Keratinocyte (primary cell): ENCODE measurements around the gene SAMD4A. TPM values are rescaled to one million over a fixed set of nuclear protein-coding genes. Genes with fewer than 3 reads are reported as not detected.

Experiments
- DNase-seq: peaks from one replicate; pipeline ENCODE4 v3.0.0-alpha.2; 2011; ENCODE audit warnings: low read depth, missing footprints, low spot score
- FAIRE-seq: peaks from 2 replicates; lab custom pipeline; 2011; peaks lifted over from hg19 to GRCh38; lab: Jason Lieb, UNC
- H2AFZ ChIP-seq: 2 replicates; pipeline ENCODE4 v1.6.0; 2012; ENCODE audit warnings: low read length, control low read depth, inconsistent platforms; ENCODE audit not compliant: control insufficient read depth
- H3K27ac ChIP-seq: 2 replicates; pipeline ENCODE4 v1.5.1; 2011; ENCODE audit warnings: low read length; ENCODE audit not compliant: control insufficient read depth, insufficient read depth
- H3K27me3 ChIP-seq: 3 replicates; pipeline ENCODE4 v1.6.0; 2011; ENCODE audit warnings: low read length; ENCODE audit not compliant: control insufficient read depth, insufficient read depth; ENCODE audit errors: extremely low read depth
- H3K36me3 ChIP-seq, 2 experiments: 2 replicates in 1 of 2; 3 replicates in 1 of 2; pipeline ENCODE4 v1.5.1; 2011; ENCODE audit warnings: low read length in 2 of 2, mild to moderate bottlenecking in 1 of 2; ENCODE audit not compliant: control insufficient read depth in 2 of 2, insufficient read depth in 2 of 2; ENCODE audit errors: extremely low read depth in 1 of 2
- H3K4me1 ChIP-seq: 3 replicates; pipeline ENCODE4 v1.5.1; 2011; ENCODE audit warnings: low read length; ENCODE audit not compliant: control insufficient read depth, insufficient read depth; ENCODE audit errors: extremely low read depth
- H3K4me2 ChIP-seq: 3 replicates; pipeline ENCODE4 v1.6.0; 2011; ENCODE audit warnings: low read depth, low read length; ENCODE audit not compliant: control insufficient read depth, insufficient read depth; ENCODE audit errors: extremely low read depth
- H3K4me3 ChIP-seq, 3 experiments: fragments of 200-600 bp in 1 of 3; sonication (generic) in 1 of 3; 2 replicates in 2 of 3; 3 replicates in 1 of 3; pipeline ENCODE4 v1.5.1; 2011 to 2016; ENCODE audit warnings: low read length in 3 of 3, mild to moderate bottlenecking in 3 of 3, control low read depth in 2 of 3, inconsistent platforms in 1 of 3, low read depth in 1 of 3, mixed read lengths in 1 of 3, mixed run types in 1 of 3, moderate library complexity in 1 of 3; ENCODE audit not compliant: control insufficient read depth in 2 of 3, insufficient read depth in 2 of 3; ENCODE audit errors: extremely low read depth in 1 of 3
- H3K79me2 ChIP-seq: 2 replicates; pipeline ENCODE4 v1.6.0; 2012; ENCODE audit warnings: low read length; ENCODE audit not compliant: control insufficient read depth, insufficient read depth
- H3K9ac ChIP-seq: 3 replicates; pipeline ENCODE4 v1.6.0; 2011; ENCODE audit warnings: low read length; ENCODE audit not compliant: control insufficient read depth, insufficient read depth; ENCODE audit errors: extremely low read depth
- H3K9me1 ChIP-seq: 3 replicates; pipeline ENCODE4 v1.6.0; 2011; ENCODE audit warnings: low read length; ENCODE audit not compliant: control insufficient read depth, insufficient read depth; ENCODE audit errors: extremely low read depth
- H3K9me3 ChIP-seq: 2 replicates; pipeline ENCODE4 v1.5.1; 2012; ENCODE audit warnings: low read depth, low read length; ENCODE audit not compliant: control insufficient read depth
- H4K20me1 ChIP-seq: 3 replicates; pipeline ENCODE4 v1.6.0; 2011; ENCODE audit warnings: low read length; ENCODE audit not compliant: control insufficient read depth, insufficient read depth; ENCODE audit errors: extremely low read depth
- EZH2 ChIP-seq: IDR thresholded peaks from one replicate; pipeline ENCODE4 v1.6.1; 2012; ENCODE audit warnings: inconsistent platforms, mild to moderate bottlenecking, low read length, moderate library complexity
- dilution Hi-C: fragments of 300-500 bp; cut with MboI; formaldehyde crosslinking; loops from one replicate; pipeline ENCODE4 v1.7.0; 2020; ENCODE audit warnings: low sequenced_read_pairs; ENCODE audit not compliant: extremely low pct_ligation_motif_present
- polyA plus RNA-seq, 5 experiments: library from polyadenylated mRNA; depleted of rRNA in 3 of 5; stranded (reverse) in 3 of 5; stranded (forward) in 1 of 5; unstranded in 1 of 5; fragments of >200 nt; gene quantifications; 1 replicate in 1 of 5; 2 replicates in 3 of 5; 3 replicates in 1 of 5; pipeline versions ENCODE4 v1.2.1 to v1.2.3, GENCODE V29; 2011 to 2012; ENCODE audit warnings: missing spikeins in 2 of 5, low read depth in 1 of 5, low replicate concordance in 1 of 5
- TF ChIP-seq, protein P1 (sequence below), 3 experiments: IDR thresholded peaks in 1 of 3; conservative IDR thresholded peaks in 1 of 3; optimal IDR thresholded peaks in 1 of 3; 2 replicates in 2 of 3; 3 replicates in 1 of 3; pipeline versions ENCODE3 to v1.5.1; 2011; ENCODE audit warnings: low read length in 3 of 3, mild to moderate bottlenecking in 3 of 3, moderate library complexity in 2 of 3, control low read depth in 1 of 3, inconsistent platforms in 1 of 3; ENCODE audit not compliant: insufficient read depth in 2 of 3; ENCODE audit errors: extremely low read depth in 1 of 3

The SAMD4A gene
- polyA plus RNA-seq, 1 donor (not counting 4 experiments of a cell fraction or from before 2014, with no cell fraction given): 16.2 TPM

GRCh38 chr14:54639611-54640010 lies 72.7 kb downstream of the SAMD4A start:
- Histone ChIP-seq H3K27me3 (no peaks in the 10 kb centered on the region), H3K36me3 (no peaks in the 10 kb centered on the region), H3K9me3 (no peaks in the 10 kb centered on the region), H3K4me3 (no peak overlapping the region), H4K20me1 (no peaks in the 10 kb centered on the region), H2AFZ (no peak overlapping the region), H3K4me1 (peaks cover 24% of the 10 kb centered on the region), H3K4me2 (no peak overlapping the region), H3K79me2 (peaks cover 39% of the 10 kb centered on the region), H3K27ac (no peak overlapping the region), H3K9ac (no peak overlapping the region), H3K9me1 (no peaks in the 10 kb centered on the region)
- DNase-seq (no peak), FAIRE-seq (no peak)
- dilution Hi-C loops: no loop called here
- TF ChIP-seq, protein P1, sequence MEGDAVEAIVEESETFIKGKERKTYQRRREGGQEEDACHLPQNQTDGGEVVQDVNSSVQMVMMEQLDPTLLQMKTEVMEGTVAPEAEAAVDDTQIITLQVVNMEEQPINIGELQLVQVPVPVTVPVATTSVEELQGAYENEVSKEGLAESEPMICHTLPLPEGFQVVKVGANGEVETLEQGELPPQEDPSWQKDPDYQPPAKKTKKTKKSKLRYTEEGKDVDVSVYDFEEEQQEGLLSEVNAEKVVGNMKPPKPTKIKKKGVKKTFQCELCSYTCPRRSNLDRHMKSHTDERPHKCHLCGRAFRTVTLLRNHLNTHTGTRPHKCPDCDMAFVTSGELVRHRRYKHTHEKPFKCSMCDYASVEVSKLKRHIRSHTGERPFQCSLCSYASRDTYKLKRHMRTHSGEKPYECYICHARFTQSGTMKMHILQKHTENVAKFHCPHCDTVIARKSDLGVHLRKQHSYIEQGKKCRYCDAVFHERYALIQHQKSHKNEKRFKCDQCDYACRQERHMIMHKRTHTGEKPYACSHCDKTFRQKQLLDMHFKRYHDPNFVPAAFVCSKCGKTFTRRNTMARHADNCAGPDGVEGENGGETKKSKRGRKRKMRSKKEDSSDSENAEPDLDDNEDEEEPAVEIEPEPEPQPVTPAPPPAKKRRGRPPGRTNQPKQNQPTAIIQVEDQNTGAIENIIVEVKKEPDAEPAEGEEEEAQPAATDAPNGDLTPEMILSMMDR (optimal IDR thresholded peaks at IDR 0.05 in 1 of 3, IDR thresholded peaks at IDR 0.05 in 1 of 3, conservative IDR thresholded peaks at IDR 0.05 in 1 of 3; ENCODE audit: extremely low read depth in 1 of 3, insufficient read depth in 2 of 3, low read length in 3 of 3): no peak
- no peak for TF ChIP-seq EZH2

GRCh38 chr14:54640506-54640905 lies 73.6 kb downstream of the SAMD4A start:
- TF ChIP-seq, protein P1 (optimal IDR thresholded peaks at IDR 0.05 in 1 of 3, IDR thresholded peaks at IDR 0.05 in 1 of 3, conservative IDR thresholded peaks at IDR 0.05 in 1 of 3; ENCODE audit: extremely low read depth in 1 of 3, insufficient read depth in 2 of 3, low read length in 3 of 3): no peak
- TF ChIP-seq EZH2: no peak
- no peak overlapping the region for H3K27ac ChIP-seq
- no peaks in the 10 kb centered on the region for H3K36me3 ChIP-seq
- dilution Hi-C loops: no loop called here
- no peak overlapping the region for H3K4me3 ChIP-seq
- H3K4me1 ChIP-seq: peaks cover 24% of the 10 kb centered on the region
- no peak overlapping the region for H3K9ac ChIP-seq
- H3K79me2 ChIP-seq: peaks cover 39% of the 10 kb centered on the region
- H2AFZ ChIP-seq: no peak overlapping the region
- H3K9me1 ChIP-seq: no peaks in the 10 kb centered on the region
- no peak for DNase-seq
- no peak overlapping the region for H3K4me2 ChIP-seq
- no peaks in the 10 kb centered on the region for H4K20me1 ChIP-seq
- no peaks in the 10 kb centered on the region for H3K9me3 ChIP-seq
- no peaks in the 10 kb centered on the region for H3K27me3 ChIP-seq
- FAIRE-seq: no peak
